Activated T-cell treated with anti-CD3 and anti-CD28 coated beads, Interleukin-2, amount 50 U/mL, for 4 hours (primary cell): ENCODE data around the gene IL17RD. TPM values are rescaled to one million over a fixed set of nuclear protein-coding genes. Genes with fewer than 3 reads are reported as not detected.
A peak's percentile ranks its signal among the peaks of the same experiment; 100 is the strongest.

Source experiments
- ATAC-seq, 2 donors: fragments of 200-7000 bp; cut with Tn5 transposase; one replicate each; pipeline ENCODE4 v1.10.0; 2021
- DNase-seq: peaks from one replicate; pipeline ENCODE4 v3.0.0-alpha.2; 2020
- H3K27me3 Mint-ChIP-seq: one replicate; pipeline ENCODE4 v1.8.0; 2021; ENCODE audit warnings: low read depth, mixed read lengths
- H3K36me3 Mint-ChIP-seq: one replicate; pipeline ENCODE4 v1.8.0; 2022; ENCODE audit warnings: mixed read lengths; ENCODE audit not compliant: insufficient read depth
- H3K4me1 Mint-ChIP-seq: one replicate; pipeline ENCODE4 v1.8.0; 2021; ENCODE audit warnings: low read depth, mixed read lengths
- H3K4me3 Mint-ChIP-seq: one replicate; pipeline ENCODE4 v1.8.0; 2021; ENCODE audit warnings: mild to moderate bottlenecking, moderate library complexity, mixed read lengths
- H3K9me3 Mint-ChIP-seq: one replicate; pipeline ENCODE4 v1.8.0; 2021; ENCODE audit warnings: mixed read lengths
- total RNA-seq, 3 donors: library from RNA; stranded (reverse); gene quantifications; one replicate each; pipeline ENCODE4 v1.2.1, GENCODE V29; 2021

IL17RD gene
- total RNA-seq, 3 donors from 2014 or later: 0.05 to 0.11 TPM; not detected in 1

- Mint-ChIP-seq H3K4me1 (peaks cover 6% of the 10 kb centered on the region), H3K27me3 (peaks cover 29% of the 10 kb centered on the region), H3K36me3 (no peaks in the 10 kb centered on the region), H3K4me3 (no peak overlapping the region), H3K9me3 (no peaks in the 10 kb centered on the region)
- no peak for ATAC-seq
- no peak for DNase-seq
Observed at GRCh38 chr3:57082481-57082880, 82.7 kb downstream of the IL17RD start.

GRCh38 chr3:57081173-57081572, 84.0 kb downstream of the IL17RD start:
- Mint-ChIP-seq H3K36me3 (no peaks in the 10 kb centered on the region), H3K4me1 (peaks cover 6% of the 10 kb centered on the region), H3K9me3 (no peaks in the 10 kb centered on the region), H3K27me3 (peaks cover 43% of the 10 kb centered on the region), H3K4me3 (no peak overlapping the region)
- ATAC-seq (no peak), DNase-seq (no peak)

- DNase-seq (no peak), ATAC-seq (no peak)
- peaks cover 6% of the 10 kb centered on the region for H3K4me1 Mint-ChIP-seq
- H3K9me3 Mint-ChIP-seq: no peaks in the 10 kb centered on the region
- H3K4me3 Mint-ChIP-seq: peak overlapping the region; percentile 22
- H3K36me3 Mint-ChIP-seq: no peaks in the 10 kb centered on the region
- H3K27me3 Mint-ChIP-seq: peaks cover 47% of the 10 kb centered on the region
Observed at GRCh38 chr3:57080171-57080570, 85.0 kb downstream of the IL17RD start.

- H3K4me1 Mint-ChIP-seq: peaks cover 6% of the 10 kb centered on the region
- no peak for DNase-seq
- no peak for ATAC-seq
- H3K36me3 Mint-ChIP-seq: no peaks in the 10 kb centered on the region
- peak overlapping the region; percentile 35 for H3K4me3 Mint-ChIP-seq
- peaks cover 51% of the 10 kb centered on the region for H3K27me3 Mint-ChIP-seq
- no peaks in the 10 kb centered on the region for H3K9me3 Mint-ChIP-seq
Observed at GRCh38 chr3:57079474-57079831, 85.7 kb downstream of the IL17RD start.

- DNase-seq (peak; percentile 6), ATAC-seq (peak; percentile 49)
Observed at GRCh38 chr3:57078635-57079473, 86.3 kb downstream of the IL17RD start.

GRCh38 chr3:57078344-57078634, 86.9 kb downstream of the IL17RD start:
- peak overlapping the region; percentile 65 for H3K4me3 Mint-ChIP-seq
- H3K36me3 Mint-ChIP-seq: no peaks in the 10 kb centered on the region
- no peaks in the 10 kb centered on the region for H3K9me3 Mint-ChIP-seq
- peaks cover 62% of the 10 kb centered on the region for H3K27me3 Mint-ChIP-seq
- H3K4me1 Mint-ChIP-seq: peaks cover 6% of the 10 kb centered on the region
- ATAC-seq (peak; percentile 50 to 51), DNase-seq (no peak)

More at GRCh38 chr3:57078635-57079473, 86.3 kb downstream of the IL17RD start:
- H3K27me3 Mint-ChIP-seq: peaks cover 56% of the 10 kb centered on the region
- no peaks in the 10 kb centered on the region for H3K36me3 Mint-ChIP-seq
- peaks cover 6% of the 10 kb centered on the region for H3K4me1 Mint-ChIP-seq
- peak overlapping the region; percentile 65 for H3K4me3 Mint-ChIP-seq
- H3K9me3 Mint-ChIP-seq: no peaks in the 10 kb centered on the region

GRCh38 chr3:57077630-57078343, 87.4 kb downstream of the IL17RD start:
- H3K9me3 Mint-ChIP-seq: no peaks in the 10 kb centered on the region
- DNase-seq: no peak
- H3K27me3 Mint-ChIP-seq: peaks cover 65% of the 10 kb centered on the region
- peaks cover 6% of the 10 kb centered on the region for H3K4me1 Mint-ChIP-seq
- ATAC-seq: no peak
- H3K4me3 Mint-ChIP-seq: peak overlapping the region; percentile 65
- H3K36me3 Mint-ChIP-seq: no peaks in the 10 kb centered on the region

GRCh38 chr3:57076422-57076951, 88.7 kb downstream of the IL17RD start:
- ATAC-seq (no peak), DNase-seq (no peak)
- no peaks in the 10 kb centered on the region for H3K9me3 Mint-ChIP-seq
- H3K4me3 Mint-ChIP-seq: no peak overlapping the region
- no peaks in the 10 kb centered on the region for H3K36me3 Mint-ChIP-seq
- H3K27me3 Mint-ChIP-seq: peaks cover 69% of the 10 kb centered on the region
- H3K4me1 Mint-ChIP-seq: peaks cover 6% of the 10 kb centered on the region

GRCh38 chr3:57074135-57074534, 91.0 kb downstream of the IL17RD start:
- Mint-ChIP-seq H3K4me1 (peaks cover 5% of the 10 kb centered on the region), H3K4me3 (no peak overlapping the region), H3K9me3 (no peaks in the 10 kb centered on the region), H3K27me3 (peaks cover 62% of the 10 kb centered on the region), H3K36me3 (no peaks in the 10 kb centered on the region)
- DNase-seq (no peak), ATAC-seq (no peak)

GRCh38 chr3:57073628-57074027, 91.5 kb downstream of the IL17RD start:
- Mint-ChIP-seq H3K9me3 (no peaks in the 10 kb centered on the region), H3K4me1 (peaks cover 6% of the 10 kb centered on the region), H3K4me3 (no peak overlapping the region), H3K36me3 (no peaks in the 10 kb centered on the region), H3K27me3 (peaks cover 63% of the 10 kb centered on the region)
- no peak for ATAC-seq
- no peak for DNase-seq

- no peak for DNase-seq
- Mint-ChIP-seq H3K36me3 (no peaks in the 10 kb centered on the region), H3K4me3 (no peak overlapping the region), H3K9me3 (no peaks in the 10 kb centered on the region), H3K27me3 (peaks cover 31% of the 10 kb centered on the region), H3K4me1 (peaks cover 3% of the 10 kb centered on the region)
- ATAC-seq: no peak
Observed at GRCh38 chr3:57069503-57069902, 95.7 kb downstream of the IL17RD start.

GRCh38 chr3:57068437-57069089, 96.6 kb downstream of the IL17RD start:
- ATAC-seq (peak; percentile 37 to 52), DNase-seq (no peak)
- Mint-ChIP-seq H3K27me3 (peaks cover 24% of the 10 kb centered on the region), H3K4me3 (no peak overlapping the region), H3K4me1 (peaks cover 3% of the 10 kb centered on the region), H3K9me3 (no peaks in the 10 kb centered on the region), H3K36me3 (no peaks in the 10 kb centered on the region)

GRCh38 chr3:57066471-57066870, 98.7 kb downstream of the IL17RD start:
- H3K36me3 Mint-ChIP-seq: no peaks in the 10 kb centered on the region
- ATAC-seq: no peak

GRCh38 chr3:57065588-57065987, 99.6 kb downstream of the IL17RD start:
- Mint-ChIP-seq H3K36me3 (no peaks in the 10 kb centered on the region), H3K4me3 (no peak overlapping the region), H3K27me3 (peaks cover 12% of the 10 kb centered on the region), H3K9me3 (no peaks in the 10 kb centered on the region), H3K4me1 (peaks cover 3% of the 10 kb centered on the region)
- ATAC-seq (no peak), DNase-seq (no peak)

More at GRCh38 chr3:57066471-57066870, 98.7 kb downstream of the IL17RD start:
- no peak overlapping the region for H3K4me3 Mint-ChIP-seq
- H3K27me3 Mint-ChIP-seq: peaks cover 16% of the 10 kb centered on the region
- H3K4me1 Mint-ChIP-seq: peaks cover 3% of the 10 kb centered on the region
- H3K9me3 Mint-ChIP-seq: no peaks in the 10 kb centered on the region
- no peak for DNase-seq
